ENCODE measurements around the gene APBB1IP.
"Not testable (repeated sequence)": the region's sequence is repeated elsewhere in the genome, so short reads cannot be mapped to it uniquely, and the experiment has no call there.

The APBB1IP gene

DNA sequence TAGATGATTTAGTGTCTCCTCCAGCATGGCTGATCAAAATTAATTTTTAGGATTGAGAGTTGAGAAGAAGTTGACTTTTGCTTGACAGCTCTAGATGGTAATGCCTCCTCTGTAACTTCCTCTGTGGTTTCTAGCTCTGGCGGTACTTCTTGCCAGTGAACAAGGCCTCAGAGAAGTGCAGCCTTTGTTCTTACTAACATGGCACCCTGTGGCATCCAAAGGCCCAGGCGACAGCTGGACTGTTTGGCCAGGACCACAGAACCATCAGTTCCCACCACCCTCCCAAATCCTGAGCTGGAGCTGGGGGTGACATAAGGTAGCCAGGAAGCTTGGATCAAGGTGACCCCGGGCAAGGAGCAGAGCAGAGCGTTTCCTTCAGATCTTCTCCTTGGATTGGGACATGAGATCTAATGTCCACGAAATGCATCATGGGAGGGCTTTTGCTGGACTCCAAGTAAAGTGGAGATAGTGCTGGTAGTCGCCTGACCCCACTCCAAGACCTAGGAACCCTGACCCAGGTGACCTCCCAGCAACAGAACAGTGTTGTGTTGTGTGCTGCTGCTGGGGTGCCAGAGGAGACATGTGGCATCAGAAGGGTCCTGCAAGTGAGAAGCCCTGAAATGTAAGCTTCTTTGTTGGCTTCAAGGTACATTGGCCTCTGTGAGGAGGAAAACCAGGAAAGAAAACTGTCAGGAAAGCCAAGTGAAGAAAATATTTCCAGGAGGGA is 41.8 kb downstream of the APBB1IP start:
- DNase-seq = no peak

DNA sequence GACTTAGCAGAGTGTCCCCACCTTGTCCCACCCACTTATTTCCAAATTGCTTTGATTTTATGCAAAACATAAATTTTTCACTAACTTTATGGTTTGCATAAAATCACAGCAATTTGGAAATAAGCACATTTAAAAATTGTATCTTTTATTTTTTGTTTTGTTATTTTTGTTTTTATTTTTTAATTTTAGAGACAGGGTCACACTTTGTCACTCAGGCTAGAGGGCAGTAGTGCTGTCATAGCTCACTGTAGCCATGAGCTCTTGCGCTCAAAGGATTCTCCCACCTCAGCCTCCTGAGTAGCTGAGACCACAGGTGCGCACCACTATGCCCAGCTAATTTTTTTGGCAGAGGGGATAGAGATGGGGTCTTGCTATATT is 43.2 kb downstream of the APBB1IP start:
- DNase-seq = no peak

DNA sequence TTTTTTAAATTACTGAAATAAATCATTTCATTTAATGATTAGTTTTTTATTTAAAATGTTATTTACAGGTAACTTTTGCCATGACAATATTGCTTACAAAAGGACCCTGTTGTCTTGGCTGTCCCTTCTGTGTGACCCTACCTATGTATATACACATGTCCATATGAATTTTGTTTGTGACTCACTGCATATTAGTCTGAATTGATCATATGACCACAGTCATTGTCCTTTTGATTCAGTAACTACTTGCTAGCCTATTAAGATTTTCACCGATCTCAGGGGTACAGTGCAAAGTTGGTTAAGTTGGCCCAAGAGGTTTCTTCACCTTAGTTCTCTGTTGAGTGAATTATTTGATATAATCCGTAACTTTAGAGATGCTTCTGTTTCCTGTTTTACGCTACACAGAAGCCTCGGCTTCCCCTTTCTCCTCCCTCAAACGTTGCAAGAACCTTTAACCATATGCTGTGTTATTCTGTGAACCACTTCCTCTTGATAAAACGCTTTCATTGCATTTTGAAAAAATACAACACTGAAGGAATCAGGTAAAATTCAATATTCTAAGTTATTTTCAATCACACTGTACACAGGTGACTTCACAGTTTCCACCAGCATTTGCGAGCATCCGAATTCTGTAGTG is 43.9 kb downstream of the APBB1IP start:
- DNase-seq = no peak

DNA sequence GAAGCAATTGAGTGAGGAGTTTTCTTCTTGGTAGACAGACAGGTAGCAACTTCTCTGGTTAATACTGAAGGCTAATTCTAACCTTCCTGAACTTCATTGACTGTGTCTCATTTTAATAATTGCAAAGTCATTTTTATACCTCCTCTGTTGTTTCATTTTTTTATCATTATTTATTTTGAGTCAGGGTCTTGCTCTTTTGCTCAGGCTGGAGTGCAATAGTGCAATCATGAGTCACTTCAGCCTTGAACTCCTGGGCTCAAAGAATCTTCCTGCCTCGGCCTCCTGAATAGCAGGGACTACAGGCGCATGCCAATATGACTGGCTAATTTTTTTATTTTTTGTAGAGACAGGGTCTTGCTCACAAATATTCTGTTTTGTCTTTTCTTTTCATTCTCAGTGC is 45.4 kb downstream of the APBB1IP start:
- DNase-seq = no peak

DNA sequence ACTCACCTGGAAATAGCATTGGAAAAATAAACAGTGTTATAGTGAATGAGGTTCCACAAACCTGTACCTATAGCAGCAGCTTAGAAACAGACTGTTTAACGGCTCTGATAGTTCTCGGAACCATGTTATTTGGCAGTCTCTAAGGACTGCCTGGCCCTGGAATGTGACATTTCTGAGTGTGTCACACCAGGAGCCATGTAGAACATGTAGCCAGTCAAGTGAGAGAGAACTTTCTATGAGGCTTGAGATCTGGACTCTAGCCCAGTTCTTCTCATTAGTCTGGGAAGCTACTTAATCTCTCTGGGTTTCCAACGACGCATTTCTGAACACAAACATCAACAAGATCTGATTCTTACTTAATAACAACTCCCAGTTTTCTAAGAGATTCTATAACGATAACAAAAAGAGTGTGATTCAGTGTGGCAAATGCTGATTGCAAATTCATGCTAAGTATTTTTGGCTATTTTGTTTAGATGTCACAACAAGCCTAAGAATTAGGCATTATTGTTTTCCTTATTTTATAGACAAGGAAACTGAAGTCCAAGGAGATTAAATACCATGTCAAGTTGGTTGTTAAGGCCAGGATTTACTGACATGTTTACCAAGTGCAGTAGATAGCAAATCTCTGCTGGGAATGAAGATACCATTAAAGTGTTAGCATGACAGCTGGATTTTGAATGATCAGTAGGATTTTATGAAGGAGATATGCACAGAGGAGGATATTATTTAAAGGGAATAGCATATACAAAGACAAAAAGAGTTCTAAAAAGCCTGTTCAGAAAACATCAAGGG is 47.2 kb downstream of the APBB1IP start:
- peak; percentile 18 for DNase-seq

DNA sequence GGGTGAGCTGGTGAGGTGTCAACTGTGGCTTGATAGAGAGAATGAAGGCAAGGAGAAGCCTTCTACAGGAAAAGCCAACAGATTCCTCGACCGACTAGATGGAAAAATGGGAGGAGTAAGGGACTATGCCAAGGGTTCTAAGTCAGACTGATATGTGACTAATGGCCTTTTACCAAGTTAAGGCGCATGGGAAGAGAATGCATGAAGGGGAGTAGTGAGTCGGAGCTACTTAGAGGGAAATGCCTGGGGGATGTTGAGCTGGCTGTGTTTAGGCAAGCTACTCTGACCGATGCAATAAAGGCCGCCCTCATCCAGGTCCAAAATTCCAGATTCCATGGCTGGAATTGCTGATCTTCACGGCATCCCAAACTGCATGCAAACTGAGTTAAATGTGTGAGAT is 48.2 kb downstream of the APBB1IP start:
- no peak for DNase-seq

DNA sequence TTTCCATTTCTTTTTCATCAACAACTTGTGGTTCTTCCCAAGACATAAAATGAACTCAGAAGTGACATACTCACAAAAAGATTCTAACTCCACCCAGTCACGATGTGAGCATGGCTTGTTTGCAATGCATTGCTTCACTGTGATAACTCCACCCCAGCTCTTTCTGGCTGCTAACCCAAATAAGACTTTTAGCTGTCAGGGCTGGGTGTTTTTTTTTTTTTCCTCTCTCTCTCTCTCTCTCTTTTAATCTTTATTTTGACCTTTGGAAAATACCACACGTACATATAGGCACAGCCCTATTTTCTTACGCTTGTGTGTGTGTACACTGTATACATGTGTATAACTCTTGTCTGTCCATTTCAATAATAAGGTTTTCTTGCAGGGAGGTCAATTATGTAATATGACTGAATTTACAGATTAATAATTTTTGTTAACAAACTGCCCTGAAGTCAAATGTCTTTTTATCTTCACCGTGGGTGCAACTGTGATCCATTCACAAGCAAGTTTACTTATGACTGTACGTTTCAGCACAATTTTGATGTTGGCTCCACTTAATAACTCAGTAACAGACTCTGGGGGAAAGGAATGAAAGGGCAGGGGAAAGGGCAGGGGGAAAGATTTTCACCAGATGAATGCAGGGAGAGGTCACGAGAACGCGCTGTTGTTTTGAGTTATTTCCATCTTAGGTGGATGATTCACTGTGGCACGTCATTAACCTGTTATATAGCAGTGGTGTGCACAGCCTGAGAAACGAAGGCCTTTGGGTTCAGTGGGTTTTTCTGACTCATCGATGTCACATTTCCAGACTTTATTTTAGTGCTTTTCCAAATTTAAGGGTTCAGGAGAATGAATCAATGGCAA is 49.1 kb downstream of the APBB1IP start:
- no peak for DNase-seq

DNA sequence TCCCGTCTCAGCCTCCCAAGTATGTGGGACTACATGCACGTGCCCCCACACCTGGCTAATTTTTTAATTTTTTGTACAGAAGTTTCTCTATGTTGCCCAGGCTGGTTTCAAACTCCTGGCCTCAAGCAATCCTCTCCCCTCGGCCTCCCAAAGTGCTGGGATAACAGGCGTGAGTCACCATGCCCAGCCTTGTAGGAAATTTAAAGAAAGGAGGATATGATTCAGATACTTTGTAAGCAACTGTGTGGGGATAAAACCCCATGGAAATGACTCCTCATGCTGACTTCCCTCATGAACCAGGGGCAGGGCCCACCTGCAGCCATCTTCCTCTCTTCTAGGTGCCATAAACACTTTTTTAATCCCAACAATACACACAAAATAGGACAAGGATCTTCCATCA is 50.2 kb downstream of the APBB1IP start:
- no peak for DNase-seq

DNA sequence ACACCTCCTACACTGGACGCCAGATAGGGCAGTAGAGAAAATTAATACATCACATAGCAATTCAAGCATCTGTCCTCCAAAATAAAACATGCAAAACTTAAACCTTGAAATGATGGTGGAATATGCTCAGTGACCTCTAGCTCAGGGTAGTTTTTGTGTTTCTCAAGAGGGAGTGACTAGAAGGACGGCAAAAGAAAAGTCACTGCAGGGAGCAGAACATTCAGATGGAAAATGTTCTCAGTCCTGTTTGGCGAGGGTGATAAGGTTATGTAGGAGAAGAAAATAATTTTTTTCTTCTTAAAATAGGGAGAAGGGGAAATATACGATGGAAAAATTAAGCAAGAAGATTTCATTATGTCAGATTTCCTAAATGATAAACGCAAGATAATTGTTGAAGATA is 50.9 kb downstream of the APBB1IP start:
- DNase-seq = no peak

DNA sequence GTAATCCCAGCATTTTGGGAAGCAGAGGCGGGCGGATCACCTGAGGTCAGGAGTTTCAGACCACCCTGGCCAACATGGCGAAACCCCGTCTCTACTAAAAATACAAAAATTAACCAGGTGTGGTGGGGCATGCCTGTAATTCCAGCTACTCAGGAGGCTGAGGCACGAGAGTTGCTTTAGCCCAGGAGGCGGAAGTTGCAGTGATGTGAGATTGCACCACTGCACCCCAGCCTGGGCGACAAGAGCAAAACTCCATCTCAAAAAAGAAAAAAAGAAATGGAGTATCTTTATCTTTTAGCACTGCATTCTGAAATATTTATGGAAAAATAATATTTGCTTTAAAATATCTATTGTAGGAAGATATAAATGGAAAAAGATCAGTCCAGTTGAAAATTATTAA is 52.2 kb downstream of the APBB1IP start:
- DNase-seq = not testable (repeated sequence)

DNA sequence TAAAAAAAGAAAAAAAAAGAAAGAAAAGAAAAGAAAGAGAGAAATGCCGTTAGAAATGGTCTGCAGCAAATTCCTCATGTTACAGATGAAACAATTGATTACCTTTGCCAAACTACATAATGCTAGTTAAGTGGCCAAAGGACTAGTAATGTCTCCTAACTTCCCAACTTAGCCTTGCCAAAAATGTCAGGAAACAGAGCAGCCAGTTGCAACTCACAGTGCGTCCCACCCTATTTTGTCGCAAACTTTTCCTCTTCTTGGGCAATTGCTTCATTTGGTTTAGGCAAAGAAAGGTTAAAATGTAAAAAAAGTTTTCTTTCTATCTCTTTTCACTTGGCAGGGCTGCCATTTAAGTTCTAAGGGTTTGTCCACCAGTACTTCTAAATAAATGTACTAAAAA is 53.1 kb downstream of the APBB1IP start:
- no peak for DNase-seq

DNA sequence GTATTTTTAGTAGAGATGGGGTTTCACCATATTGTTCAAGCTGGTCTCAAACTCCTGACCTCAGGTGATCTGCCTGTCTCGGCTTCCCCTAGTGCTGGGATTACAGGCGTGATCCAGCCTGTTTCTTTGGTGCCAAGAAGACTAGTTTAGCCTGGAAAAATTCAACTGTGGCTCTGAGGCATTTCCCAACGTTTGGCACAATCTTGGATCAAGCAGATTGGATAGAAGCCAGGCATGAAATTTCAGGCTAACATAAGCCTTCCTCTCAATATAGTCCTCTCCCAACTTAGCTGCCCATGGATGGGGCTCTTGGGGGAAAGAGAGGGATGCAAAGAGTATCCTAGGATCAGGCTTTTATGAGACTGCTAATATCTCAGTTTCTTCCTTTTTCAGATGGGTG is 53.8 kb downstream of the APBB1IP start:
- no peak for DNase-seq

DNA sequence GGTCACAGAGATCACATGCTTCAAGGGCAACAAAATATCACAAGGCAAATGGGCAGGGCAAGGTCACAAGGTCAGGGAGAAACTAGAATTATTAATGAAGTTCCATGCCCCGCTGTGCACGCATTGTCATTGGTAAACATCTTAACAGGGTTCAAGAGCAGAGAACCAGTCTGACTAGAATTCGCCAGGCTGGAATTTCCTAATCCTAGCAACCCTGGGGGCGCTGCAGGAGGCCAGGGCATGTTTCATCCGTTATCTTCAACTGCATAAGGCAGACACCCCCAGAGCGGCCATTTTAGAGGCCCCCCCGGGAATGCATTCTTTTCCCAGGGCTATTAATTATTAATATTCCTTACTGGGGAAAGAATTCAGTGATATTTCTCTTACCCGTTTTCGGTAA is 54.6 kb downstream of the APBB1IP start:
- not testable (repeated sequence) for DNase-seq

DNA sequence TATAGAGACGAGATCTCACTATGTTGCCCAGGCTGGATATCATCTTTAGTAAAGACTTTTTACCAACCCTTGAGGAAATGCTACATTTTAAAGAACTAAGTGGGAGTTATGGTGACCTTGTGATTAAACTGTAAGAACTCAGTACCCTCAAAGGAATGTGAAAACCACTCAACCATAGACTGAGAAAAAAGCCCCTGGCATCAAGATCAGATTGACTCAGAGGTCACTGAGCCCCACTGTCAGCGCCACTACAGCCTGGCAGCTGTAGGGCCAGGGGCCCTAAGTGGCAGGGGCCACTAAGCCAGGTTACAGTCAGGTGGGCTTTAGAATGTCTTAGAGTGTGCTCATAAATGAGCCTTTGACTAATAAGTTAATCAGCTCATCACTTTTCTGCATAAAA is 55.9 kb downstream of the APBB1IP start:
- DNase-seq = no peak

DNA sequence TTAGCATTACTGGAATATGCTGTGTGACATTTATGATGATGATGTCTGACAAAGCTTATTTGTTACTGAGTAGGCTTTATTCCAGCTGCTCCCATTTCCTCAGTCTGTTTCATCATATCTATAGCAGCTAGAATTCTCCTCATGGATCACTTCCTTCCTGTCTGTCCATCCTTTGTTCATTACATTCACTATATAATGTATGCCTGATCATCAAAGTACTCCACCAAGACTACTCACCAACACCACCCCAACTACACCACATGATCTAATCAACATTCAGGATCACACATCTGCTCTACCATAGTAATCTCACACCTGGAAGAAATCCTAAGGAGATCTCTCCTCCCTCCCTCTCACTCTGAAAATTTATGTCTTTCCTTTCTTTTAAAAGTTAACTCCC is 61.3 kb downstream of the APBB1IP start:
- no peak for DNase-seq

DNA sequence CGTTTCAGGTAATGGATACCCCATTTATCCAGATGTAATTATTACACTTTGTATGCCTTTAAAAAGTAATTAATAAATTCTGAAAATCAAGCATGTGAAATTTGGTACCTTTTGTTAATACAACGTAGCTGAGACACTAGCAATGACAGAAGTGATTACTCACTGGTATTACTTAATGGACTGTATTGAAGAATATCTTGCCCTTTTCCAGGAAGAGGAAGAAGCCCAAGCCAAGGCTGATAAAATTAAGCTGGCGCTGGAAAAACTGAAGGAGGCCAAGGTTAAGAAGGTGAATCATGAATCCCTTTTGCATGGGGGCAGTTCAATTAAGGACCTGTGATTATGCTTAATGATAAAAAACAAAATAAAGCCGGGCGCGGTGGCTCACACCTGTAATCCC is 64.8 kb downstream of the APBB1IP start:
- no peak for DNase-seq

DNA sequence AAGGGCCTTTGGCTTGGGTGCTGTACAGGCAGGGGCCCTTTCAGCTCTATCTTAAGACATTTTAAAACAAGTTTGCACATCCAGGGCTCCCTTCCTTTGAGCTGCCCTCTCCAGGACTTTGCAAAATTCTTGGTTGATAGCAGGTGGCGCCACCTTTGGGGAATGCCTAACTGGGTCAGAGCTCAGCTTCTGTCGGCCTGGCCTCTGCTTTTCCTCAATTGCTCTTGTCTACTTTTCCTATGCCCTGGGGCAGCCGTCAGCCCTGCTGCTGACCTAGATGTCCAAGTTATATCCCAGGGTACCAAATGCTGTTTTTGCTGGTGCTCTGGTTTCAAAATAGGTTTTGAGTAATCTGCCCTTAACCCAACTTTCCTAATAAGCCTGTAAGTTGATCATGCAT is 65.8 kb downstream of the APBB1IP start:
- no peak for DNase-seq

DNA sequence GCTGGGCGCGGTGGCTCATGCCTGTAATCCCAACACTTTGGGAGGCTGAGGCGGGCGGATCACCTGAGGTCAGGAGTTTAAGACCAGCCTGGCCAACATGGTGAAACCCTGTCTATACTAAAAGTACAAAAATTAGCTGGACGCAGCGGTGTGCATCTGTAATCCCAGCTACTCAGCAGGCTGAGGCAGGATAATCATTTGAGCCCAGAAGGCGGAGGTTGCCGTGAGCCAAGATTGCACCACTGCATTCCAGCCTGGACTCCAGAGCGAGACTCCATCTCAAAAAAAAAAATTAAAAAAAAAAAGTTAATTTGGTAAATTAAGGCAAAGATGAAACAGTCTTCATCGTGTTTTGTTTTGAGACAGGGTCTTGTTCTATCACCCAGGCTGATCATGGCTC is 66.3 kb downstream of the APBB1IP start:
- DNase-seq = not testable (repeated sequence)

DNA sequence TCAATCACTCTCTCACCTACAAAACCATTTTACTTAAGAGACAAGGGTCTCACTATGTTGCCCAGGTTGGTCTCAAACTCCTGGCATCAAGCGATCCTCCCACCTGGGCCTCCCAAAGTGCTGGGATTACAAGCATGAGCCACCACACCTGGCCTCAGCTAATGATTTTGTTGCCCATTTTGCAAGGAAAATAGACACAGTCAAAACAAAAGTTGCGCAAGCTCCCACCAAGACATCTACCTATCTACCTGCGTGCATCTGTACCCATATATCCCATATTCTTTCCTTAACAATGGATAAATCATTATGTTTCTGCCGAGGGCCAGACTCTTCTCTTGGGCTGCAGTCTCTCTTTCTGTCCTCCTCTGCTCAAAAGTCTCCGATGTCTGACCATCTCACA is 67.3 kb downstream of the APBB1IP start:
- DNase-seq = no peak

DNA sequence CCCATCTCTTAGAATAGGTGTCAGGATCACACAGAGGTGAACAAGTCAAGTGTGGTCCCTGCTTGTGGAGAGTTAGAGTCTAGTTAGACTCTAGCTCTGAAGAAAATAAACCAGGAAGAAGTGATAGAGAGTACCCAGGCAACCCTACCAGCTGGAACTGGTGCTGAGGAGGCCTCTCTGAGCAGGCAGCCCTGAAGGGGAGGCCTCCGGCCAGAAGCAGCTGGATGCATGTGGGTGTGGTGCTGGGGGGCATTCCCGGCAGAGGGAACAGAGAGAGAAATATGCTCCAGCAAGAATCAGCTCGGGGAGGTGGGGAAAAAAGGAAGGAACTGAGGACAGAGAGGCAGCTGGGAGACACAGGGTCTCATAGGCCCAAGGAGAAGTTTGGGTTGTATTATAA is 68.6 kb downstream of the APBB1IP start:
- DNase-seq = no peak

DNA sequence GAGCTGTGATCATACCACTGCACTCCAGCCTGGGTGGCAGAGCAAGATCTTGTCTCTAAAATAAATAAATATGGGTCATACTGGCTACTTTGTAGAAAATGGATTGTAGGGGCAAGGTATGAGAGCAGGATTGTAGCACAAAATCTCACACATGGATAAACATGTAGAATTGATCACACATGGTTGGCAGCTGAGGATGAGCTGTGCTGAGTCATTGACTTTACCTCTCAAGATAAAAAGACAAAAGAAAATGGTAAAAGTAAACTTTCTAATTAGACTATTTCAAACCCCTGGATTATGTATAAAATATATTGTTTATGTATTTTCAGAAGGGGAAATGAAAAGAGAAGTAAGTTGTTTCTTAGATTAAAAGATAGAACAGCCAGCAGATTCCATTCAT is 69.3 kb downstream of the APBB1IP start:
- DNase-seq = no peak

DNA sequence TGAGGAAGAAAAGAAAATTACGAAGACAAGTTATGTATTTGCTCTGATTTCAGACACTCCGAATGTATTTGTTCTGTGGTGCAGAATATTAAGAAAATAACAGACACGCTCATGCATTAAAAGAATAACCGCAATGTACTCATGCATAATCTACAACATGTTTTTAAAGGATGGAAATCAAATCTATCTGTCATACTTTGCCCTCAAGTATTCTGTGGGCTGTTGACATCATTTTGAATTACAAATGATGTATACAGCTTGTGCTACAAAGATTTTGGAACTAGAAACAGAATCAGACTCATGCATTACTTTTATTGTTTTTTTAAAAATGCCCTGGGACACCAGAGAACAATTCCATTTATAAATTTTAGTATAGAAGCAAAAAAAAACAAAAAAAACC is 69.9 kb downstream of the APBB1IP start:
- DNase-seq = no peak

DNA sequence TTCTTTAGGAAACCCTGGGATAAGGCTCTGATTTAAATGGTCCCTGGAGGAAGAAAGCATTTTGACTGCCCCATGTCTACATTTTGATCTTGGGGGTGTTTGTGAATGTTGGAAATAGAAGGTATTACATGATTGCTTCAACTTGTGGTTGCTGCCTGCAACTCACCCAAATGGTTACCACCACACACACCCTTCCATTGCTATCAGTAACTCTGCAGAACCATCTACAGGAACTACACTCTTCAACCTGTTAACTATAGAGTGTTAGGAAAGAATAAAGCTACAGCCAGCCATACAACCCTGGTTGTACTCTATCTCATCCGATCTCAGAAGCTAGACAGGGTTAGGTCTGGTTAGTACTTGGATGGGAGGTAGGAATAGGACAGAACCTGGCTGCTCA is 71.2 kb downstream of the APBB1IP start:
- no peak for DNase-seq
